ENCODE data around the gene PROC. TPM values are rescaled to one million over a fixed set of nuclear protein-coding genes. Genes with fewer than 3 reads are reported as not detected.

Gene PROC
- total and polyA plus RNA-seq, 2 of the 8 experiments (the other 6 are each of a cell fraction or from before 2014, with no cell fraction given), result 1.5 to 1.6 TPM

GRCh38 chr2:127381762-127382161 is 36.5 kb upstream of the PROC start (continued):
- no peak for TF ChIP-seq ATF3 (IDR thresholded peaks at IDR 0.05; ENCODE audit: insufficient read depth, low read depth, low read length)
- no peak for TF ChIP-seq SRF (IDR thresholded peaks at IDR 0.05; ENCODE audit: low read depth, low read length)
- no peak for TF ChIP-seq CTCF (IDR thresholded peaks at IDR 0.05; ENCODE audit: control extremely low read depth in 1 of 3, insufficient read depth in 1 of 3, low read depth in 1 of 3, low read length in 3 of 3)
